Measurements from ENCODE around the gene ACTN1.

- no peak for TF ChIP-seq POLR2AphosphoS5 (IDR thresholded peaks at IDR 0.05; ENCODE audit: low read depth, low read length)
- TF ChIP-seq REST (IDR thresholded peaks at IDR 0.05; ENCODE audit: insufficient read depth in 1 of 2, low read depth in 2 of 2, low read length in 1 of 2): no peak
- TF ChIP-seq CTCF (IDR thresholded peaks at IDR 0.05): no peak
- TF ChIP-seq TCF7L2 (IDR thresholded peaks at IDR 0.05; ENCODE audit: low read depth, low read length): no peak
Observed at GRCh38 chr14:69005432-69006148, 26.5 kb upstream of the ACTN1 start.
